ENCODE data around the gene KIRREL3. TPM values are rescaled to one million over a fixed set of nuclear protein-coding genes. Genes with fewer than 3 reads are reported as not detected.

KIRREL3 gene
- total and polyA plus RNA-seq, 4 donors: 0.02 to 0.71 (median 0.15) TPM; not detected in 1

GRCh38 chr11:126583594-126584427, 416.8 kb downstream of the KIRREL3 start:
- H3K4me1 ChIP-seq (ENCODE audit: control insufficient read depth in 5 of 5, insufficient read depth in 5 of 5, low read length in 5 of 5): peaks cover 0 to 10% (median 5%) of the 10 kb centered on the region in 5 donors
- no peak overlapping the region for H3K27ac ChIP-seq (ENCODE audit: low read depth in 1 of 2, low read length in 1 of 2)
- H3K9ac ChIP-seq (ENCODE audit: insufficient read depth in 1 of 2, low read length in 2 of 2): no peak overlapping the region
- ATAC-seq (ENCODE audit: insufficient read depth, low FRiP score) (no peak), DNase-seq (no peak)
- TF ChIP-seq, protein P1, sequence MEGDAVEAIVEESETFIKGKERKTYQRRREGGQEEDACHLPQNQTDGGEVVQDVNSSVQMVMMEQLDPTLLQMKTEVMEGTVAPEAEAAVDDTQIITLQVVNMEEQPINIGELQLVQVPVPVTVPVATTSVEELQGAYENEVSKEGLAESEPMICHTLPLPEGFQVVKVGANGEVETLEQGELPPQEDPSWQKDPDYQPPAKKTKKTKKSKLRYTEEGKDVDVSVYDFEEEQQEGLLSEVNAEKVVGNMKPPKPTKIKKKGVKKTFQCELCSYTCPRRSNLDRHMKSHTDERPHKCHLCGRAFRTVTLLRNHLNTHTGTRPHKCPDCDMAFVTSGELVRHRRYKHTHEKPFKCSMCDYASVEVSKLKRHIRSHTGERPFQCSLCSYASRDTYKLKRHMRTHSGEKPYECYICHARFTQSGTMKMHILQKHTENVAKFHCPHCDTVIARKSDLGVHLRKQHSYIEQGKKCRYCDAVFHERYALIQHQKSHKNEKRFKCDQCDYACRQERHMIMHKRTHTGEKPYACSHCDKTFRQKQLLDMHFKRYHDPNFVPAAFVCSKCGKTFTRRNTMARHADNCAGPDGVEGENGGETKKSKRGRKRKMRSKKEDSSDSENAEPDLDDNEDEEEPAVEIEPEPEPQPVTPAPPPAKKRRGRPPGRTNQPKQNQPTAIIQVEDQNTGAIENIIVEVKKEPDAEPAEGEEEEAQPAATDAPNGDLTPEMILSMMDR (IDR thresholded peaks at IDR 0.05; ENCODE audit: control extremely low read depth, extremely low read depth): no peak
- H3K27me3 ChIP-seq (ENCODE audit: control insufficient read depth in 3 of 3, insufficient read depth in 3 of 3, low read length in 2 of 3): no peaks in the 10 kb centered on the region
- peaks cover 0 to 3% (median 0%) of the 10 kb centered on the region in 4 donors for H3K9me3 ChIP-seq (ENCODE audit: control insufficient read depth in 4 of 4, insufficient read depth in 3 of 4, low read length in 3 of 4)
- WGBS, 2 donors: 91 to 94% methylated on average over 26 of the region's 26 CpGs
- no peaks in the 10 kb centered on the region for H3K36me3 ChIP-seq (ENCODE audit: control insufficient read depth in 4 of 4, insufficient read depth in 4 of 4, low read length in 4 of 4)
- no peak overlapping the region for H3K4me3 ChIP-seq

DNA sequence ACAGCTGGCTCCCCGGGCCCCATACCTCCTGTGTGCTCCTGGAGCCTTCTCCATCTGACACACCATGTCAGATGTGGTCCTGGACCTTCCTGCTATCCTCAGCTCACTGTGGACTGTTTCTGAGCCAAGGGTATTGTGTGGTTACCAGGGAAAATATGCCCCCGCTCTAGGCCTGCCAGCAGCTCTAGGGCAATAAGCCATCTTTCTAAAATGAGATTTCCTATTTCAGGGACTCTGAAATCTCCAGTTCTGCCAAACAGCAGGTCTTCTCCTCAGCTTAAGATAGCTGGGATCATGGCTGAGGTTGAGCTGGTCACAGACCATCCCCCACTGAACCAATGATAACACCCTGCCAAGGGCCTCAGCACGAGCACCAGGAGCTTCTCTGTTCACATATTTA, 417.5 kb downstream of the KIRREL3 start:
- TF ChIP-seq, protein P1 (IDR thresholded peaks at IDR 0.05; ENCODE audit: control extremely low read depth, extremely low read depth): no peak
- Histone ChIP-seq H3K4me1 (ENCODE audit: control insufficient read depth in 5 of 5, insufficient read depth in 5 of 5, low read length in 5 of 5) (peaks cover 0 to 10% (median 5%) of the 10 kb centered on the region in 5 donors), H3K27ac (ENCODE audit: low read depth in 1 of 2, low read length in 1 of 2) (no peak overlapping the region)

DNA sequence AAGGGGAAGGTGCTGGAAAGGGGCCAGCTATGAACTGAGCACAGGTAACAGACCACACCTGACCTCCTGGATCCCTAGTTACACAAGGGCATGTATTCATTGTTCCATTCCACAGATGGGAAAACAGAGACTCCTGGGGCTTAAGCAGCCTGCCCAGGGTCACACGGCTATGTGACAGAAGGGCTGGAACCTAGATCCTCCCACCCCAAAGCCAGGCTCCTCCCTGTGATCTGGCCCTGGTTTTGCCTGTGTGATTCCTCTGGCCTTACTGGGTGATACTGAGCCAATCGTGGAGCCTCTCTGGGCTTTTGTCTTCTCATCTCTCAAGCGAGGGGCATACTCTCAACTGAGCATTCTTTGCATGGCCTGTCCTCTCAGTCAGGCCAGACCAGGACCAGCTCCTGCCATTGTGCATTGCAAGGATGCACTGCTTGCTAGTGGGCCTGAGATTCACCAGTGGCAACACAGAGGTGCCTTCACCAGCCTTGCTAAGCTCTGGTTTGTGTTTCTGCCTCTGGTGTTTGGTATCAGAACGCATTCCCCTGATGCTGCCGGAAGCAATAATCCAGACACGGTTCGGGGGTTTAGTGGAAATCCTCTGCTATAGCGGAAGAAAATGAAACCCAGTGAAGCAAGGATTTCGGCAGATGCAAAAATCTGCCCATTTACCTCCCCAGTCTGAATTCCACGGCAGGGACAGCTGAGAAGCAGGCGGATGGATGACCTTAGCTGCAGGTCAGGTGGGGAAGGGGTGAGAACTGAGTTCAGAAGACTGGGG, 418.5 kb downstream of the KIRREL3 start:
- ATAC-seq (ENCODE audit: insufficient read depth, low FRiP score) (no peak), DNase-seq (no peak)
- Histone ChIP-seq H3K4me3 (no peak overlapping the region), H3K9me3 (ENCODE audit: control insufficient read depth in 4 of 4, insufficient read depth in 3 of 4, low read length in 3 of 4) (peaks cover 0 to 3% (median 0%) of the 10 kb centered on the region in 4 donors), H3K36me3 (ENCODE audit: control insufficient read depth in 4 of 4, insufficient read depth in 4 of 4, low read length in 4 of 4) (no peaks in the 10 kb centered on the region), H3K4me1 (ENCODE audit: control insufficient read depth in 5 of 5, insufficient read depth in 5 of 5, low read length in 5 of 5) (peaks cover 0 to 10% (median 5%) of the 10 kb centered on the region in 5 donors), H3K27me3 (ENCODE audit: control insufficient read depth in 3 of 3, insufficient read depth in 3 of 3, low read length in 2 of 3) (peaks cover 0 to 4% (median 0%) of the 10 kb centered on the region in 3 donors), H3K27ac (ENCODE audit: low read depth in 1 of 2, low read length in 1 of 2) (no peak overlapping the region), H3K9ac (ENCODE audit: insufficient read depth in 1 of 2, low read length in 2 of 2) (no peak overlapping the region)
- TF ChIP-seq, protein P1 (IDR thresholded peaks at IDR 0.05; ENCODE audit: control extremely low read depth, extremely low read depth): no peak
- 83% methylated on average over 11 of the region's 11 CpGs for WGBS, 2 donors

More for the DNA sequence above, 417.5 kb downstream of the KIRREL3 start:
- no peaks in the 10 kb centered on the region for H3K36me3 ChIP-seq (ENCODE audit: control insufficient read depth in 4 of 4, insufficient read depth in 4 of 4, low read length in 4 of 4)
- H3K4me3 ChIP-seq: no peak overlapping the region
- peaks cover 0 to 3% (median 0%) of the 10 kb centered on the region in 4 donors for H3K9me3 ChIP-seq (ENCODE audit: control insufficient read depth in 4 of 4, insufficient read depth in 3 of 4, low read length in 3 of 4)
- H3K27me3 ChIP-seq (ENCODE audit: control insufficient read depth in 3 of 3, insufficient read depth in 3 of 3, low read length in 2 of 3): peaks cover 0 to 2% (median 0%) of the 10 kb centered on the region in 3 donors
- DNase-seq: no peak
- no peak overlapping the region for H3K9ac ChIP-seq (ENCODE audit: insufficient read depth in 1 of 2, low read length in 2 of 2)
- no peak for ATAC-seq (ENCODE audit: insufficient read depth, low FRiP score)
- 84 to 85% methylated on average over 3 of the region's 3 CpGs for WGBS, 2 donors
